HS-27A (cell line): ENCODE data around the gene CCL14.

Source experiments
- DNase-seq: peaks from one replicate; pipeline ENCODE4 v3.0.0-alpha.2; 2012; ENCODE audit warnings: low read depth, missing footprints

CCL14 gene

DNA sequence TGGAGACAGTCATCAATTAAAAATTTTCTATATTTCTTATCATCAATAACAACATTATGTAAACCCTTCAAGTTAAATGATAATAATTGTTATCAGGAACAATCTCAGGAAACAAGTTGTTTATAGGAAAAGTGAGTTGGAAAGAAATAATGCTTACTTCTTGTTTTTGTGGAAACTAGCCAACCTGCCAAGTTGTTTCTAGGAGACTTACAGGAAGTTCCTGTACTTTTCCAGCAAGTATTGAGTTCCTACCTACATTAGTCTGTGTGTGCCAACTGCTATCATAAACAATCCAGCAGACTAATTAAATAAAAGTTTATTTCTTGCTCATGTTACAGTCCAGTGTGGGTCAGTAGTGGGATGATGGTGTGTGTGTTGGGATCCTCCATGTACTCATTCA, 1.6 kb upstream of the CCL14 start:
- DNase-seq = no peak

DNA sequence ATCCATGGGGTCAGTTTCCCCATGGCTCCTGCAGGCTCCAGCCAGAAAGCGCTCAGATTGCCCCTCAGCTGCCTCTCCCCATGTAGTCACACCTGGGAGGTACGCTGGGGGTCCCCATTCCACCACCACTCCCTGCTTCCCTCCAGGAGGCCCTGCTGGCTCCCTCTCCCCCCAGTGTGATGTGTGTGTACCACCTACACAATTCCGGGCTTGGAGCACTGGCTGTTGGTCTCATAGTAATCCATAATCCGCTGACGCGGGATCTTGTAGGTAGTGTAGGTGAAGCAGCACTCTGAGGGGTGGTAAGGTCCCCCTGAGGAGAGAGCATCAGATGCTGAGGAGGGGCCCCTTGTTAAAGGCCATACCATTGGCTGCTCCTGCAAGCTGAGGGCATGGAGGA, 2.4 kb downstream of the CCL14 start:
- DNase-seq = no peak

DNA sequence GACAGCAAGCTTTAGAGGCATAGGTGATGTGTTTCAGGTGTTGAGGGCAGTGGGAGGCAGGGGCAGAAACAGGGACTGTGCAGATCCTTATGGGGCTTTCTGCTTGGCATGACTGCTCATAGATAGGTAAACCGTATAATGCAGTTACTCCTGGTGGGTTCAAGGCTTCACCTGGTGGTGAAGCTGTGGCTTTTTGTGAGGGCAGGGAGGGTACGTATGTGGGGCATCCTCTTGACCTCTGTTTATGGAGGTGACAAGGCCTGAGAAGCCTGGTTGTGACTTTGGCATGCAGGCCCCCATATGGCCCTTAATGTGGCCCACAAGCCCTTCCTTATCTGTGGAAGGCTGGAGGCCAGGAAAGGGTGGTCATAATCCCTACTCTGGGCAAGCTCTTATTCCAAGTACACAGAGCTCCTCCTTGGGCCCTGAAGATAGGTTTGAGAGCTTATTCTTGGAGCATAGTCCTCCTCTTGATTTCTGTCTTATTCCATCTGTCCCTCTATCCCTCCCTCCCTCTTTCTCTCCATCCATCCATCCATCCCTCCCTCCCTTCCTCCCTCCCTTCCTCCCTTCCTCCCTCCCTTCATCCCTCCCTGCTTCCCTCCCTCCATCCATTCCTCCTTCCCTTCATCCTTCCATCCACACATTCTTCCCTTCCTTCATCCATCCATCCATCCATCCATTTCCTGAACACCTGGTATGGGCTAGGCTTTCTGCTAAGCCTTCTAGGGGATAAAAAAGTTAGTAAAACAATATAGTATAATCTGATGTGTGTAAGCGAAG, 3.9 kb downstream of the CCL14 start:
- DNase-seq = no peak

DNA sequence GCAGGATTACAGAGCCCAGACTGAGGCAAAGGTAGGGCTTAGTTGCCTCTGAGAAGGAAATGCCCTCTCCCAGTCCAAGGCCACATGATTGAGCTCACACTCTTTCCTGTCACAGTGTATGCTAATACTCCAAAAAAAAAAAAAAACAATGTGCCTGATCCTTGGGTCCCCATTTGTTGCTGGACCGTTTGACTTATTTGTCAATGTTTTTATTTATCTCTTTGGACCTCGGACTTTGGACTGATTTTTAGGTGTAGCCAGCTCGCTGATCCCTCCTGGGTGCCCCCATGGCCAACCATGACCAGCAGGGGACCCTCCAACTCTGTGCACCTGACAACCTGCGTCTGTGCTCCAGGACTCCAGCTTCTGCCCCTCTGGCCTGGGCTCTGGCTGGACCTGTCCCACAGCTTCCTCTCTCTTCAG, 4.6 kb downstream of the CCL14 start:
- no peak for DNase-seq

DNA sequence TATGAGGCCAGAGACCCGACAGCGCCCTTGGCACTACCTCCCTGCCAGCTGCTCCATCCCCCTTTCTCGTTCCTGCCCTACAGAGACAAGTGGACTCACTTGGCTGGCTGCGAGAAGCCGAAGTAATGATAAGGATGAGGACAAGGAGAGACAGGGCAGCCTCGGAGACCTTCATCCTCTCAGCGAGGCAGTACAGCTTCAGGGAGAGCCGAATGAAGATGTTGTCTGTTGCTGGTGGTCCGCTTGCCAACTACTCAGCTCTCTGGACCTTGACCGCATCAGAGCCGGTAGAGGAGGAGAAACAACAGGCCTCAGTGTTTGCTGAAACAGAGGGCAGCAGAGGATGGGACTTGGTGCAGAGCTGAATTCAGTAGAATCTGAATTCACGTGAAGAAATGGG, 5.3 kb downstream of the CCL14 start, which contains the start of gene CCL16:
Gene CCL16 (minus strand): TSS at position 252 of the 400 bp plus-strand sequence. CDS start 77 bp downstream, at position 175.
- DNase-seq = no peak

DNA sequence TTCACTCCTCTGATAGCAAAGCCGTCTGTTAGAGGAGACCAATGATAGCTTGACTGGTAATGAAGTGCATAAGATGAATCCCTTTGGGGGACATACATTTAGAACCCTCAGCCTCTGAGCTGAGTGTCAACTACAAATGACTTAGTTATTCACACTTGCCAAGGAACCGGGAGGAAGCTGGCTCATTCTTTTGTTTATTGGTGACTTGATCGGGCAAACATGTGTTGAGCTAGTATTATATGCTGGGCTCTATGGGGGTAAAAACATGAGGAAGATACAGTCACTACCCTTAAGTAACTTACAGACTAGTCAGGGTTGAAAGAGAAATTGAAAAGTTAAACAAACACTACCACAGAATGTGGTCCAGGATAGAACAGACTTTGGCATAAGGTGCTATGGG, 8.2 kb downstream of the CCL14 start:
- DNase-seq = no peak

DNA sequence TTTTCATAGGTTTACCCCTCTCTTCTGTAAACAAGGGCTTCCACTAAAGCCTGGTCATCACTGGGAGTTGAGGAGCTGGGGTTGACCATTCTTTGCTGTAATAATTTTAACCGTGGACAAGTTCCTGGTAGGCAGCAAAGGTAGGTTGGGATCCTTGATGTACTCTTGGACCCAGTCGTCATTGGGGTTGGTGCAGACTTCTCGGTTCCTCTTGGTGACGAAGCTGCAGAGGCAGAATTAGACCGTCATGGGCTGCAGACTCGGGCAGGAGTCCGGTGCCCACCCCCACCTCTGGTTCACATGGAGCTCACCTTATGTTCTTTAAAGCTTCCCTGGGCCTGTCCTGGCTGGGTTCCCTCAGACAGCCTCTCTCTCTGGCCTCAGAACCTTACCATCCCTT, 9.0 kb downstream of the CCL14 start:
- DNase-seq = no peak

DNA sequence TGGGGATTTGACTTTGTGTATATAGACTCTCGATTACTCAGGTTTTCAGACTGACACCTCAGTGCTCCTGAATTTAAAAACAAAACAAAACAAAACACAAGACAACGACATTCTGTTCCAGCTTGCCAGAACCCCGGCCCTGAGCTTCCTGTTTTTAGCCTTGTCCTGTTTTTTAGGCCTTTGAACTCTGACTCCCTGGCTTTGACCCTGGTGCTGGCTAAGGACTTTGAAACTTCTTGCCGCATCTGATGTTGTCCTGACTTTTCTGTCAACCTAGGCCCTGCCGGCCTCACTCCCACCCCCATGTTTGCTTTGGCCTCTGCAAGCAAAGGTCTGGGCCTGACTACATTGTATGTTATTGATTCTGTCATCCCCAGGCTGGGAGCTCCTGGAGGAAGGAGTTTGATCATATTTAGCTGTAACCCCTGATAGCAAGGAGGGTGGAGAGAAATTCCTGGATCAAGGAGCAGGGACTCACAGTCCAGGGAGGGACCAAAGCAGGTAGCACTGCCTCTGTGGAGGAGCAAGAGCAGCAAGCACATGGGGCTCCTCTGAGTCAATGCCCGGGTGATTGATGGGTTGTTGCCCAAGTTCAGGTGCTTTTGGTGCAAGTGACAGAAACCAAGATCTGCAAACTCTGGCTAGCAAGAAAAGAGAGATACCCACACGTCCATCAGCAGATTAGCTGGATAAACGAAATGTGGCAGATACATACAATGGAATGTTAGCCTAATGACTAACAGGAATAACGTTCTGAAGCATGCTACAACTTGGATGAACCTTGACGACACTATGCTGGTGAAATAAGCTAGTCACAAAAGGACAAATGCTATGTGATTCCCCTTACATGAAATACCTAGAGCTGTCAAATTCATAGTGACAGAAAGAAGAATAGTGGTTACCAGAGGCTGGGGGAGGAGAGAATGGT, 12.9 kb downstream of the CCL14 start:
- no peak for DNase-seq

- no peak for DNase-seq
Measured at GRCh38 chr17:35972945-35973332, 13.6 kb downstream of the CCL14 start.

GRCh38 chr17:35972535-35972934, 14.0 kb downstream of the CCL14 start:
- no peak for DNase-seq

GRCh38 chr17:35972066-35972465, 14.5 kb downstream of the CCL14 start:
- DNase-seq = no peak

DNA sequence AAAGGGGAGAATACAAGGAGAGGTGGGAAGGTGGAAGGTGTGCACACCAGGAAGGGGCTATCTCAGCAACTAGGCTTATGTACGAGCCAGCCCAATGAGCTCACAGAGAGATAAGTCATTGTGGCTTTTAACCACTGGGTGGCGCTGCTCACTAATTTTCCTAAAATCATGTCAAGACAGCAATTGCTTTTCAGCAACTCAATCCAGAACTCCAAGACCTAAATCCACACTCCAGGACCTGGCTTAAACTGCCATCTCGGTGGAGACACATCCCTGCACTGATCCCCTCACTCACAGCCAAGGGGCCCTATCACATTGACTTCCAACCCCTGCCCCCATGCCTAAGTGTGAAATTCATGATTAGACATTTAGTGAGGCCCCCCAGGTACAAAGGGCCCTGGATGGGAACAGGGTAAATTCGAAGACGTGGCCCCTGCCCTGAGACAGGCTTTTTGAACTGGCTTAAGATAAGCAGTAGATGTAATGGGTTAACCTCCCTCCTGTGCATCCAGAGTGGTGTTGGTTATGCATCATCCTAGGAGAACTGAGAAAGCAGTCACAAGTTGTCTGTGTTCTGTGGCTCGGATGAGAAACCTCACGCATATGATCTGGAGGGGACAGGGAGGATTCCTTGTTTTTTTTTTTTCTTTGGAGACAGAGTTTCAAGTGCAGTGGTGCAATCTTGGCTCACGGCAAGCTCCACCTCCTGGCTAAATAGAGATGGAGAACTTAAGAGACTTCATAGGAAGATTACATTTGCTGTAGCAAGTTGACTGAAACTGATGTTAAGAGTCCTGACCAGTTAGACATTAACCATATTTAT, 16.8 kb downstream of the CCL14 start:
- peak; percentile 27 for DNase-seq

DNA sequence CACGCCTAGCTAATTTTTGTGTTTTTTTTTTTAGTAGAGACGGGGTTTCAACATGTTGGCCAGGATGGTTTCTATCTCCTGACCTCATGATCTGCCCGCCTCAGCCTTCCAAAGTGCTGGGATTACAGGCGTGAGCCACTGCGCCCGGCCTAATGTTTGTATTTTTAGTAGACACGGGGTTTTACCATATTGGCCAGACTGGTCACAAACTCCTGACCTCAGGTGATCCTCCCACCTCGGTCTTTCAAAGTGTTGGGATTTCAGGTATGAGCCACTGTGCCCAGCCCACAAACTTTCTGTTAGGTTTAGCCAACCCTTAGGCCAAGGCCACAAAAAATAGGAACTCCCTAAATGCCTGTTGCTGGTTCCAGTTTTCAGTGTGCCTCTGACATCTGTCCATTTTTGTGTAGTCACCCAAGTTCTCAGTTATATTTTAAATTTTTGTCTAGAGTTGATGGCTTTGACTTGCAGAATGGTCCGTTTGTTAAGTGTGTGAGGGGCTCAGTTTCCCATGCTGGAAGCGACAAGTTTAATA, 17.9 kb downstream of the CCL14 start:
- no peak for DNase-seq

DNA sequence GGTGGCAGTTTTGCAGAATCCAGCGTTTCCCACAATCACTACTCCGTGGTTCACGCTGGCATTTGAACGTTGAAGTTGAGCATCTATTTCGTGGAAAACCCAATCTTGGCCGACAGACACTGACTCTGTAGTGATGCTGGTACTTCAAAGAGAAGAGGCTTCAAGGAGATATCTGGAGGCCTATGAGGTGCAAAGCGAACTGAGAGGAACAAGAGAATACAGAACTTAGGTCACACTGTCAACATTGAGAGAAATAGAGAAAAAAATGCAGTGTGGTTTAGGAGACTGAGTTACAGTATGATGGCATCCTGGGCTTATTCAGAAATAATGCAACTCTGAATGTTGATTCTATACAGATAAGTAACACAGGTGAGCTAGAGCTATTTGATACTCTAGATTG, 21.3 kb downstream of the CCL14 start:
- DNase-seq = no peak

GRCh38 chr17:35963663-35964062, 22.9 kb downstream of the CCL14 start:
- DNase-seq = no peak

DNA sequence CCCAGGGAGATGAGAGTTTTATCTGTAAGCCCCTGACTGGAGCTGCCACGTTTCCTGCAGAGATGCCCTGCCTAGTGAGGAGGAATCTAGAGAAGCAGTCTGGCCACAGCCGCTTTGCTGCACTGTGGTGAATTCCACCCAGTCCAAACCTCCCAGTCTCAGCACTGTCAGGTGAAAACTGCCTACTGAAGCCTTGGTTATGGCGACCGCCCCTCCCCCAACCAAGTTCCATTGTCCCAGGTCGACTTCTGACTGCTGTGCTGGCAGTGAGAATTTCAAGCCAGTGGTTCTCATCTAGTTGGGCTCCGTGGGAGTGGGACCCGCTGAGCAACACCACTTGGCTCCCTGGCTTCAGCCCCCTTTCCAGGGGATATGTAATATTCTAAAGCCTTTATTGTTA, 32.8 kb downstream of the CCL14 start:
- DNase-seq = no peak

GRCh38 chr17:35949401-35949800, 37.1 kb downstream of the CCL14 start:
- no peak for DNase-seq

DNA sequence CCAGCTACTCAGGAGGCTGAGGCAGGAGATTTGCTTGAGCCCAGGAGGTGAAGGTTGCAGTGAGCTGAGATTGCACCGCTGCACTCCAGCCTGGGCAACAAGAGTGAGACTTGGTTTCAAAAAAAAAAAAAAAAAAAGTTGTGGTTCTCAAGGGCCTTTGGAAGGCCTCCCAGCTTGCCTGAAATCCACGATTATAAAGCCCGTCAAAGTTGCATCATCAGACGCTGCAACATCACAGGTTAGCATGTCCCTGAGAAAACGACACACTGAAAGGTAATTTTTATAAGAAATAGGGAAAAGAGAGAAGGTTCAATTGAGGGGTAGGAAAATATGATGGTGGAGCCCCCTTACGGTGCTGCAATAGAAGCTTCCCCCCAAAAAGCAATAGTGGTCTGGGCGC, 38.4 kb downstream of the CCL14 start:
- no peak for DNase-seq

DNA sequence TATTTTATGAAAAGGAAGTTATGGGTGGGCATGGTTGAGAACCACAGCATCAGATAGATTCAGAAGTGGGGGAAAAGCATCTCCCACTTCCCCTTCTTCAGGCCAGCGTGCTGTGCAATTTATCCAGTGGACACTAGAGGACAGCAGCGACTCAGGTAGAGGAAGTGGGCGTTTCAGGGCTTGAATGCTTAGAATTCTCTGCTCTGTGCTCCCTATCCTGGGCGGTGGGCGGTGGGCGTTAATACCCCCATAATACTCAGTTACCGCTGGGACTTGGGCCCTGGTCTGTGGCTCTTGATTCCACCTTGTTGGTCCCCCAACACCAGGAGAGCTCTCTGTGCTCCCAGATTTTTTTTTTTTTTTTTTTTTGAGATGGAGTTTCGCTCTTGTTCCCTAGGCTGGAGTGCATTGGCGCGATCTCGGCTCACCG, 39.4 kb downstream of the CCL14 start:
- no peak for DNase-seq

GRCh38 chr17:35944151-35944550, 42.4 kb downstream of the CCL14 start:
- no peak for DNase-seq

GRCh38 chr17:35943537-35943936, 43.0 kb downstream of the CCL14 start, which contains the start of gene LYZL6:
TSS of gene LYZL6 (minus strand) at chr17:35943713. CDS start at chr17:35939356, 4,357 bp downstream.
- DNase-seq = no peak
